GM18511 (cell line): ENCODE results near the gene TAPT1.
"Not testable (repeated sequence)": the region's sequence is repeated elsewhere in the genome, so short reads cannot be mapped to it uniquely, and the experiment has no call there.

Experiments used
- ATAC-seq: cut with Tn5 transposase; IDR thresholded peaks from one replicate; pipeline ENCODE4 v1.9.1; 2021; ENCODE audit warnings: mild to moderate bottlenecking, moderate library complexity; ENCODE audit not compliant: unreplicated experiment

Gene TAPT1

DNA sequence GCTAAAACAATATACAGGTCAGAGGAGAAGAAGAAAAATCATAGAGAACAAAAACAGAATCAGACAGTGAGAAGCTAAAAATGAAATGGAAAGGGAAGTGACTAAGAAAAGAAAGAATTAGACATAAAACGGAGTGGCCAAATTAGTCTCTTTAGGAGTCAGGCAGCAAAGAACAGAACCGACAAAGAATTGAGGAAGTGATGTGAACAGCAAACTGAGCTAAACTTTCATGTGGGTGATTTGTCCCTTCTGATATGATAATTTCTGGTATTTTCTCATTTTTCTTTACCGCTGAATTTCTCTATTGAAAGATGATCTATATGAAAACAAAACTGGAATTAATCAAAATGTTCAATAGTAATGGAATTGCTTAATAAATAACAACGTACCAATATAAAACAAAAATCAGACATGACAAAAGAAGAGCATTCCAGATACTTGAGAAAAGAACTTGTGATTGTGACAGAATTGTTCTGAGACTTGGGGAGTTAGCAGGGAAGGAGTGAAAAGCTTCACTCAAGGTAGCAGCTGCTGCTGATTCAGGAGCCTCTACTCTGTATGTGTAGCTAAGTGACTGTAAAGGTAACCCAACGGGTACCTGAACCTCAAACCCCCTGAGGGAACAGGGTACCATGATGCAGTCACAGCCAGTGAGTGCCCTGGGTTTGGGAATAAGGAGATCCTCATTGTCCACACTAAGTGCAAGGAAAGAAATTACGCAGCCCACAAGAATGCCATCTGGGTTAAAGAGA, 8.8 kb downstream of the TAPT1 start:
- ATAC-seq = peak; percentile 88

GRCh38 chr4:16213121-16213520, 13.2 kb downstream of the TAPT1 start:
- no peak for ATAC-seq

DNA sequence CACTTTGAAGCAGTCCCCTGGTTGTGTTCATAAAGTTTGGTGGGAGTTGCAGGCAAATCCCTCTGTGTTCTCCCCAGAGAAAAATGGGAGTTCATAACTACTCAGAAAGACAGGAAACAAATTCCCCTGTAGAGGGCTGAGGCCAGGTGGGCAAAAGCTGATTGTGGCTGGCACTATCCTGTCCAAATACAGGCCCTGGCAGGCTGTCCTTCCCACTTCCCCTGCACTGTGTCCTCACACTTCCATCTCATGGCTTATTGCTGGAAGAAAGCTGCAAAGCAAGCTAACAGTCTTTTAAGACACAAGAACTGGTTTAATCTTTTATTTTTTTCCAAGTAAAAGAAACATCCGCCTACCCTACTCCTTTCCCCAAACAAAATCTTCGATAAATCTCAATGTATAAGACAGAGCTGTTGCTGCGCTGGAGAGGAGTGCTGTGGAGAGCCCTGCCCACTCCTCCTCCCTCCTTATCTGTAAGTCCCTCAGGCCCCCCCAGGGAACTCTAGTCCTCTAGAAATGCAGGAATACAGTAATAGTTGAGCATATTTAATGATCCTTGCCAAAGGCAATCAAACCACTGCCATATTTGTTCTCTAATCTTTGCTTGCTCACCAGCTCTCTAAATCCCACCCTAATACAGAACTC, 14.0 kb downstream of the TAPT1 start:
- no peak for ATAC-seq

- no peak for ATAC-seq
Measured at GRCh38 chr4:16207409-16207808, 18.9 kb downstream of the TAPT1 start.

GRCh38 chr4:16206848-16207247, 19.4 kb downstream of the TAPT1 start:
- no peak for ATAC-seq

DNA sequence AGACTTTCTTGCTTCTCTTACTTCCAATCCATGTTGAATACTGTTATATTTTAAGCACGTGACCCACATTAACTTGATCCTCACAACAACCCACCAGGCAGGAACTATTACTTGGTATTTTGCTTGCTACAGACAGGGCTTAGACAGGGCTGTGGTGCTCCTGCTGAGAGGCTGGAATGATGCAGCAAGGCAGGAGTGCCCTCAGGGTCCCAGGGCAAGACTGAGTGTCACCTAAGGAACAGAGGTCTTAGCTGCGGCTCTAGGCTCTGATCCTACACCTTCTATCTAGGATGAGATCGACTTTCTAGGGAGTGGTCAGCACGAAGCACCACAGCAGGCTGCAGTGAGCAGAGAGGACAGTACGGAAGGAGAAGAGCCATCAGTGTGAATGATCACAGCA, 20.0 kb downstream of the TAPT1 start:
- ATAC-seq = no peak

- ATAC-seq = peak; percentile 88
Measured at GRCh38 chr4:16205298-16206164, 20.7 kb downstream of the TAPT1 start.

- ATAC-seq = no peak
Measured at GRCh38 chr4:16204505-16204904, 21.8 kb downstream of the TAPT1 start.

- no peak for ATAC-seq
Measured at GRCh38 chr4:16203083-16203482, 23.2 kb downstream of the TAPT1 start.

- no peak for ATAC-seq
Measured at GRCh38 chr4:16202598-16202997, 23.7 kb downstream of the TAPT1 start.

- ATAC-seq = no peak
Measured at GRCh38 chr4:16199093-16199492, 27.2 kb downstream of the TAPT1 start.

- ATAC-seq = no peak
Measured at GRCh38 chr4:16197876-16198665, 28.2 kb downstream of the TAPT1 start.

- ATAC-seq = peak; percentile 65
Measured at GRCh38 chr4:16196482-16197393, 29.5 kb downstream of the TAPT1 start.

DNA sequence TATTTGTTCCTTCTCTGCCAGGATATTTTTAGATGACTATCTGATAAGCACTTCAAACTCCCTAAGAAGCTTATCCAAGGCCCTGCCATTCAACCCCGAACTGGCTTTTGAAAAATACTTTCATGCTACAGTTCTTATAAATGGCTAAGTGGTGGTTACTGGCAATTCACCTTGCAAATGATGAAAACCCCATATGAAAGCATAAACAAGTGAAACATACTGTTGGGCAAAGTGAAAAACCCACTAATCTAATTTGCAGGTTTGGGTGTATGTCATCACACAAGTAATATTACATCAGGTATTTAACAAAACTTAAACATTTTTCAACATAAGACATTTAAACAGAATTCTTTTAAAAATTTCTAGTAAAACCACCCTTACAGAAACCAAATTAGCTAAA, 31.1 kb downstream of the TAPT1 start:
- ATAC-seq = no peak

GRCh38 chr4:16194798-16195197, 31.5 kb downstream of the TAPT1 start:
- ATAC-seq = not testable (repeated sequence)

GRCh38 chr4:16194214-16194613, 32.1 kb downstream of the TAPT1 start:
- no peak for ATAC-seq

DNA sequence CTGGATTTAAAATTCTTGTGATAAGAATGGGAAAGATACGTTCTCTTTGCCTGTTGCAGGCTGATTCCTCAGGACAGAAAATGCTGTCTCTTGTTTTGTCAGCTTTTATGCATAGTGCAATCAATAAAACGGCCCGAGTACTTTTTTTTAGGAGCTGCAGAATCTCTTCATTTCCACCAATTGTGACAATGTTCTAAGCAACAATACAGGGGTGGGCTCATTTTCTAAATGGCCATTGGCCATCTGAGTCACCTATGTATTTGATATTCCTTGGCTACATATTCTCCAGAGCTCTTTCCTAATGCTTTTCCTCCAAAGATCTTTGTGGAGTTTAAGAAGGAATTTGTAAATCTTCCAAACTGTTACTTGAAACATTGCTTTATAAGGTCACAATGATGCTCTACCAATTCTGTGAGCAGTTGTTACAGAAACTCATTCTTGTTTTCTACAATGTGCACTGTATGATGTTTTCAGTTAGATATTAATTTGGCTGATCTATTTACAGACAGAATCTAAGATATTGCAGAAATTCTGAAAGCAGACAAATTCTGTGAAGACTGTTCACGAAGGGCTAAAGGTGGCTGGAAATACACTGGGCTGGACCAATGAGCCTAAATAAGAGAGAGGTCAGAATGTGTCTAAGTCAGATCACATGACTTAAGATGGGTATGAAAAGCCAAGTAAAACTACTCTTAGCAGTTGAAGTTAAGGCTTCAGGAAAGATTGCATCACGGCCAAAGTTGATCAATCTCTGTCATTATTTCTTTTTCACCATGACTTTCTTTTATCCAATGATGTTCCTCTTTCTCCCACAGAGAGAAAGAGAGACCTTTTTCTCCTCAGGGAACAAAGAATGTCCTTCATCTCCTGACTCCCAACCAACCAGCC, 33.4 kb downstream of the TAPT1 start:
- ATAC-seq = no peak

GRCh38 chr4:16192057-16192456, 34.2 kb downstream of the TAPT1 start:
- no peak for ATAC-seq

GRCh38 chr4:16187455-16187854, 38.8 kb downstream of the TAPT1 start:
- no peak for ATAC-seq
